ENCODE results near the gene PPP6R2.

- TF ChIP-seq CTCF (conservative IDR thresholded peaks at IDR 0.05 in 1 of 2, IDR thresholded peaks at IDR 0.05 in 1 of 2; ENCODE audit: low read depth in 1 of 2, low read length in 2 of 2) (no peak), EZH2 (IDR thresholded peaks at IDR 0.05; ENCODE audit: low read length, missing control alignments) (no peak)
Observed at GRCh38 chr22:50422961-50423815, 80.1 kb downstream of the PPP6R2 start.
